ENCODE measurements around the gene TRIM3. TPM values are rescaled to one million over a fixed set of nuclear protein-coding genes. Genes with fewer than 3 reads are reported as not detected.

Gene TRIM3
- total RNA-seq, 2 donors from 2014 or later: 6.1 to 7.7 TPM

GRCh38 chr11:6488342-6488741 is 14.6 kb upstream of the TRIM3 start:
- no peaks in the 10 kb centered on the region for H3K9me3 Mint-ChIP-seq
- H3K27ac Mint-ChIP-seq: no peak overlapping the region
- H3K27me3 Mint-ChIP-seq: no peaks in the 10 kb centered on the region
- H3K36me3 Mint-ChIP-seq: peaks cover 4% of the 10 kb centered on the region
- no peak for DNase-seq (ENCODE audit: low spot score)
- ATAC-seq: no peak
- H3K4me3 Mint-ChIP-seq: no peak overlapping the region
- H3K4me1 Mint-ChIP-seq (ENCODE audit: low read depth in 2 of 2): peaks cover 4 to 5% of the 10 kb centered on the region in 2 donors

DNA sequence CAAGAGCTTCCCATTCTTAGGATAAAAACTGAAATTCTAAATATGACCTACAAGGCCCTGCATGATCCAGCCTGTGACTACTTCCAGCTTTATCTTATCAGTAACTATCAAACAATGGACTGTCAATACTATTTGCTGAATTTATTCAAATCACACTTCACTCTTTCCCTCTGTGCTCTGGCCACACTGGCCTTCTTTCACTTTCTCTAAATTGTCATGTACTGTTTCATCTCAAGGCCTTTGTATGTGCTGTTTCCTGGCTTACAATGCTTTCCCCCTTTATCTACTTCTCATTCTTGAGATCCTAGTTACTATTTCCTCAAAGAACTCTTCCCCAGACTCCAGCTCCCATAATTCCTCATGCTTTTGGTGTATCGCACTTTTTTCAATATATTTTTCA is 13.2 kb upstream of the TRIM3 start:
- Mint-ChIP-seq H3K27ac (no peak overlapping the region), H3K36me3 (peaks cover 14% of the 10 kb centered on the region), H3K4me3 (no peak overlapping the region), H3K9me3 (no peaks in the 10 kb centered on the region), H3K4me1 (ENCODE audit: low read depth in 2 of 2) (peaks cover 14 to 15% of the 10 kb centered on the region in 2 donors), H3K27me3 (no peaks in the 10 kb centered on the region)
- no peak for ATAC-seq
- DNase-seq (ENCODE audit: low spot score): no peak

GRCh38 chr11:6486256-6486655 is 12.5 kb upstream of the TRIM3 start:
- Mint-ChIP-seq H3K4me3 (no peak overlapping the region), H3K27me3 (no peaks in the 10 kb centered on the region), H3K36me3 (peaks cover 14% of the 10 kb centered on the region), H3K27ac (no peak overlapping the region), H3K9me3 (no peaks in the 10 kb centered on the region), H3K4me1 (ENCODE audit: low read depth in 2 of 2) (peaks cover 14 to 16% of the 10 kb centered on the region in 2 donors)
- DNase-seq (ENCODE audit: low spot score) (no peak), ATAC-seq (no peak)

- no peak overlapping the region for H3K4me3 Mint-ChIP-seq
Measured at GRCh38 chr11:6485661-6486060, 11.9 kb upstream of the TRIM3 start.

GRCh38 chr11:6483015-6483414 is 9.3 kb upstream of the TRIM3 start:
- Mint-ChIP-seq H3K27me3 (no peaks in the 10 kb centered on the region), H3K4me3 (peak overlapping the region; percentile 90), H3K27ac (peak overlapping the region; percentile 82 to 96), H3K36me3 (peaks cover 14% of the 10 kb centered on the region), H3K9me3 (no peaks in the 10 kb centered on the region), H3K4me1 (ENCODE audit: low read depth in 2 of 2) (peaks cover 31% of the 10 kb centered on the region in 2 donors)
- ATAC-seq (no peak), DNase-seq (ENCODE audit: low spot score) (no peak)

More at GRCh38 chr11:6485661-6486060, 11.9 kb upstream of the TRIM3 start:
- ATAC-seq (no peak), DNase-seq (ENCODE audit: low spot score) (no peak)
- no peak overlapping the region for H3K27ac Mint-ChIP-seq
- H3K27me3 Mint-ChIP-seq: no peaks in the 10 kb centered on the region
- peaks cover 14% of the 10 kb centered on the region for H3K36me3 Mint-ChIP-seq
- no peaks in the 10 kb centered on the region for H3K9me3 Mint-ChIP-seq
- H3K4me1 Mint-ChIP-seq (ENCODE audit: low read depth in 2 of 2): peaks cover 15 to 22% of the 10 kb centered on the region in 2 donors

GRCh38 chr11:6482441-6482840 is 8.7 kb upstream of the TRIM3 start:
- Mint-ChIP-seq H3K4me3 (peak overlapping the region; percentile 90), H3K27me3 (no peaks in the 10 kb centered on the region), H3K9me3 (no peaks in the 10 kb centered on the region), H3K36me3 (peaks cover 14% of the 10 kb centered on the region), H3K4me1 (ENCODE audit: low read depth in 2 of 2) (peaks cover 31% of the 10 kb centered on the region in 2 donors), H3K27ac (peak overlapping the region; percentile 82 to 96)
- no peak for DNase-seq (ENCODE audit: low spot score)
- no peak for ATAC-seq

- Mint-ChIP-seq H3K27ac (peak overlapping the region; percentile 82 to 96), H3K4me1 (ENCODE audit: low read depth in 2 of 2) (peaks cover 31% of the 10 kb centered on the region in 2 donors), H3K27me3 (no peaks in the 10 kb centered on the region), H3K4me3 (peak overlapping the region; percentile 90), H3K36me3 (peaks cover 14% of the 10 kb centered on the region), H3K9me3 (no peaks in the 10 kb centered on the region)
- DNase-seq (ENCODE audit: low spot score) (no peak), ATAC-seq (peak in 1 of 2 donors; percentile 2)
Measured at GRCh38 chr11:6481924-6482275, 8.2 kb upstream of the TRIM3 start.

DNA sequence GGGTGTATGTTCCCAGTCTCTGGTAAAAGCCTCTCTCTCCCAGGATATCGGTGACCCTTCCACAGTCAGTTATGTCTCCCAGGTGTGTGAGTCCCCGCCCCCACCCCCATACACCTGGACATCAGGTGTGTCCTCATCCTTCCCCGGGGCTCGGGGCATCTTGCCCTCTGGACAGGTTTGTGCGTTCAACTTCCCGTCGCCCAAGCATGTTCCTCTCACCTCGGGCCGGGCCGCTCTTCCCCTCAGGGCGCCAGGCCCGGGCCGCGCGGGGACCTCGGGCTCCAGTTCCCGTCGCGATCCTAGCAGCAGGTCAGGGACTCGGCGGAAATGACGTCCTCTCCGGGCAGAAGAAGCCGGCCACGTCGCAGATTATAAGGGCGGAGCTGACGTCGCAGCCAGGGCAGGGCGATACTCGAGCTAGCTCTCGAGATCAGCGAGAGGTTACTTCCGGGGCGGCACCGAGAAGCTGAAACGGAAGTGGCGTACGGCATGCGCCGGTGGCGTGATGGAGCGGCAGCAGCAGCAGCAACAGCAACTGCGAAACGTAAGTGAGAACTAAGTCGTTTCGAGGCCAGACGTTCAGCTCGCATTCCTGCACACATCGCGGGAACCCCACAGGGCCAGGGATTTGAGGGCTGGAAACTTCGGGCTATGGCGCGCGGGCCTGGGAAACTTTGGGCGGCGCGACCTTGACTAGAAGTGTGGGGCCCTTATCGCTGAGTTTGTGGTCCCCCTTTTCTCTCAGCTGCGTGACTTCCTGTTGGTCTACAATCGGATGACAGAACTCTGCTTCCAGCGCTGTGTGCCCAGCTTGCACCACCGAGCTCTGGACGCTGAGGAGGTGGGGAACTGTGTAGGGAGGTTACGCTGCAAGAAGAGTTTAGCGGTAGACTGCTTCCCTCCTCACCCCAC is 7.5 kb upstream of the TRIM3 start, which contains the start of the genes ARFIP2 and TIMM10B:
Gene ARFIP2 (minus strand): TSS at position 320 of the 912 bp plus-strand sequence. CDS start 910 bp downstream, outside the sequence.
Gene TIMM10B (plus strand): TSS at position 490 of the 912 bp plus-strand sequence. CDS start 16 bp downstream, at position 506.
- Mint-ChIP-seq H3K9me3 (no peaks in the 10 kb centered on the region), H3K27ac (peak within 1 kb of the TSS; percentile 82 to 96), H3K4me1 (ENCODE audit: low read depth in 2 of 2) (peaks cover 31 to 33% of the 10 kb centered on the region in 2 donors), H3K27me3 (no peaks in the 10 kb centered on the region), H3K4me3 (peak within 1 kb of the TSS; percentile 90), H3K36me3 (peaks cover 14% of the 10 kb centered on the region)
- peak; percentile 98 for DNase-seq (ENCODE audit: low spot score)
- ATAC-seq: peak; percentile 99 to 100

DNA sequence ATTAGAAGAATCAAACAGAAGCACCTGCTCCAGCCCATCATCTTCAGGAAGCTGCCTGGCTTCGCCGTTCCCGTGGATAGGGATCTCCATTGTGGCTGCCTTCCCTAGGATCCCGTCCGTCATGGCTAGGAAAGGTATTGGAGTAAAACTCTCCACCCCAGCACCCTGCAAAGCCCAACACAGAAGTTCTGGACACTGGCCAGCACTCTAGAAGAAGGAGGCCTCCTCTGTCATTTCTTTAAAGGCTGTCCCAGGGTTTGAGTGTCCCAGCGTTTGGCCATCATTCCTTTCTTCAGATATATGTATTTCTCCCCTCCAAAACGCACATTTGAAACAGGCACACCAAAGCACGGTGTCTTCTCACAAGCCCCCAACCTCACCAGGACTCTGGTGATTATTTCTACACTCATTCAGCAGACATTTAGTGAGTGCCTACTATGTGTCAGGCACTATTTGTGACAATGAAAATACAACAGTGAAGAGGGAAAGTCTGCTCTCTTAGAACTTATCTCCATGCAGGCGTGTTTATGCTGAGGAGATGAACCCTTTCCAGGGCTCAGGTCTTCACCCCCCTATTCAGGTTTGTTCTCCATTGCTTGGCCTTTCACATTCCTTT is 6.7 kb upstream of the TRIM3 start:
- H3K4me1 Mint-ChIP-seq (ENCODE audit: low read depth in 2 of 2): peaks cover 31 to 33% of the 10 kb centered on the region in 2 donors
- H3K36me3 Mint-ChIP-seq: peaks cover 14% of the 10 kb centered on the region
- no peaks in the 10 kb centered on the region for H3K9me3 Mint-ChIP-seq
- peak overlapping the region; percentile 90 for H3K4me3 Mint-ChIP-seq
- H3K27ac Mint-ChIP-seq: peak overlapping the region; percentile 82 to 96
- DNase-seq (ENCODE audit: low spot score) (no peak), ATAC-seq (no peak)
- no peaks in the 10 kb centered on the region for H3K27me3 Mint-ChIP-seq

DNA sequence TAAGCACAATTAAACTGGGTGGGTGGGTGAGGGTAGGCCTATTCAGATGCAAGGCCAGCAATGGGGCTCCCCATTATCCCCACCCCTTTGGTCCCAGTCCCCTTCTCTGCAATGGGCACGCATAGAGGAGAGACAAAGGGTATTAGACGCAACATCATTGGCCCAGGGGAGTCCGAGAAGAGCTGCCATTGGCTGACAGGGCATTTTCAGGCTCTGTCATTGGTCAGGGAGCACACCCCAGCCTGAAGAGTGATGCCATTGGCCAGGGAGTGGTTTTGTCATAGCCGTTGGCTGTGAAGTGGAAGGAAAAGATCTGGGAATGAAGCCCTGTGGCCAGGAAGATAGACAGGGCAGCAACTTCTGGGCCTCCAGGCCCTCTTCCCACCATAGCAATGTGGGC is 2.8 kb upstream of the TRIM3 start:
- Mint-ChIP-seq H3K4me3 (no peak overlapping the region), H3K27me3 (no peaks in the 10 kb centered on the region), H3K4me1 (ENCODE audit: low read depth in 2 of 2) (peaks cover 18 to 32% of the 10 kb centered on the region in 2 donors), H3K36me3 (no peaks in the 10 kb centered on the region), H3K27ac (no peak overlapping the region), H3K9me3 (no peaks in the 10 kb centered on the region)
- no peak for DNase-seq (ENCODE audit: low spot score)
- ATAC-seq: no peak

DNA sequence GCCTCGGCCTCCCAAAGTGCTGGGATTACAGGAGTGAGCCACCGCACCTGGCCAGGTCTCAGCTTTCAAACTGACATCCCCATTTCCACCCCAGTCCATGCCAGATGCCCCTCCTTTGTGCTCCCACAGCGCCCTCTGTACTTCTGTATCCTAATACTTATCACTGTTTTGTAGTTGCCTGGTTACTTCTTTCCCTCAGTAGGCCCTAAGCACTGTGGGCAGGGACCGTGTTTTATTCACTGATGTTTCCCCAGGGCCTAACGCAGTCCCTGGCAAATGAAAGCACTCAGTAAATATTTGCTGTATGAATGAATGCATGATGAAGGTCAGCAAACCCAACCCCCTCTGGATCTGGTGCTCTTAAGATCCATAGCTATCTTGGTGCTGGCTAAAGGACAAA is 2.2 kb upstream of the TRIM3 start:
- H3K4me1 Mint-ChIP-seq (ENCODE audit: low read depth in 2 of 2): peaks cover 21 to 29% of the 10 kb centered on the region in 2 donors
- no peak overlapping the region for H3K27ac Mint-ChIP-seq
- DNase-seq (ENCODE audit: low spot score) (no peak), ATAC-seq (no peak)
- no peaks in the 10 kb centered on the region for H3K9me3 Mint-ChIP-seq
- no peak overlapping the region for H3K4me3 Mint-ChIP-seq
- no peaks in the 10 kb centered on the region for H3K36me3 Mint-ChIP-seq
- H3K27me3 Mint-ChIP-seq: no peaks in the 10 kb centered on the region

DNA sequence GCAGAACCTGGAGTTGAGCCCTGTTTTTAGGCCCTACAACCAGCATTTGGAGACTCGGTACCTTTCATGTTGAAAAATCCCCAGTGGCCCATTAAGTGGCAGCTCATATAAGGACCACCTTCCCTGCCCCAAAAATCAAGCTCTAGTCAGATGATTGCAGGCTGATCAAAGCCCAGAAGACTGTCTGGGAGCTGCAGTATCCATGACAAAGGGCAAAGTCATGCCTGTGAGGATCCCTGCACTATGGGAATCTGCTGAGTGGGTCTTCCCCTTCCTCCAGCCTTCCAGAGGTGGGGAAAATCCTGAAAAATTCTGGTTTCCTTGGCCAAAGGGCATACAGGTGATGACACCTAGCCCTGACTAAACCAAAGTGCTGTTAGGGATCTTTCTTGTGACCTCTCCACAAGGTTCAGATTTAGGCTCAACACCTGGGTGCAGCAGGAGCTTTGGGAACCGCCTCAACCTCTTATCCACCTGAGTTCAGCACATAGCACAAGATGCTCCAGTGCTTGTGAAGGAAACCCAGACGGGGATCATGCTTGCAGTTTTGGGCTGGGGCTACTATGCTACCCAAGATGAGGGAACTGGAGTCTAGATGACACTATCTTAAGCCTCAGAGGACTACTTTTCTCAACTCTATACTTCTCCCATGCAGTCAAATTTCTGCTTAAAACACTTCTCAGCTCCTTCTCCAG is 1.2 kb upstream of the TRIM3 start:
- DNase-seq (ENCODE audit: low spot score) (no peak), ATAC-seq (no peak)
- peaks cover 15 to 22% of the 10 kb centered on the region in 2 donors for H3K4me1 Mint-ChIP-seq (ENCODE audit: low read depth in 2 of 2)
- no peaks in the 10 kb centered on the region for H3K27me3 Mint-ChIP-seq
- H3K4me3 Mint-ChIP-seq: peak overlapping the region; percentile 84
- H3K27ac Mint-ChIP-seq: no peak overlapping the region
- no peaks in the 10 kb centered on the region for H3K9me3 Mint-ChIP-seq
- no peaks in the 10 kb centered on the region for H3K36me3 Mint-ChIP-seq

DNA sequence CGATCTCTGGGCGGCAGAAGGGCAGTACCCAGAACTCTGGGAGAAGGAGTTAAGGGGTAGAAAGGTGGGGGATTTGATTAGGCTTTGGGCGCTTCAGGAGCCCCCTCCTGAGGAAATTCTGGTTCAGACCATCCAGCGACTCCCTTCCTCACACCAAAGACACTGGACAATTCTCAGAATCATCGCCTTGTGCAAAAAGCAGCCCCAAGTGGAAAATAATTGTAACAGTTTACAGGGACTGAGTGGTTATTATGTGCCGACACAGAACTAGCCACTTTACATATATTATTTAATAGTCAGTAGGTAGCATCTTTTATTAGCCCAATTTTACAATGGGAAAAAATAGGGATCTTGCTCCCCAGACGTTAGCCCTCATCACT is 662 bp upstream of the TRIM3 start:
- DNase-seq (ENCODE audit: low spot score): no peak
- H3K27me3 Mint-ChIP-seq: no peaks in the 10 kb centered on the region
- peaks cover 10 to 19% of the 10 kb centered on the region in 2 donors for H3K4me1 Mint-ChIP-seq (ENCODE audit: low read depth in 2 of 2)
- ATAC-seq: no peak
- peak overlapping the region; percentile 84 for H3K4me3 Mint-ChIP-seq
- H3K36me3 Mint-ChIP-seq: no peaks in the 10 kb centered on the region
- H3K9me3 Mint-ChIP-seq: no peaks in the 10 kb centered on the region
- H3K27ac Mint-ChIP-seq: peak overlapping the region; percentile 30 to 46

Data from natural killer cell treated with Interleukin-12 subunit alpha and Interleukin-12 subunit beta and Interleukin-15 and Interleukin-18, amount 100 ng/mL, for 72 hours (primary cell).